Kidney tubule cell (primary cell): ENCODE data around the gene GKN1.
A peak's percentile ranks its signal among the peaks of the same experiment; 100 is the strongest.

ENCODE experiments used
- DNase-seq: peaks from one replicate; pipeline ENCODE4 v3.0.0-alpha.2; 2018; ENCODE audit warnings: low spot score

Gene GKN1

GRCh38 chr2:69007603-69008002 lies 33.2 kb downstream of the GKN1 start:
- DNase-seq, result no peak

DNA sequence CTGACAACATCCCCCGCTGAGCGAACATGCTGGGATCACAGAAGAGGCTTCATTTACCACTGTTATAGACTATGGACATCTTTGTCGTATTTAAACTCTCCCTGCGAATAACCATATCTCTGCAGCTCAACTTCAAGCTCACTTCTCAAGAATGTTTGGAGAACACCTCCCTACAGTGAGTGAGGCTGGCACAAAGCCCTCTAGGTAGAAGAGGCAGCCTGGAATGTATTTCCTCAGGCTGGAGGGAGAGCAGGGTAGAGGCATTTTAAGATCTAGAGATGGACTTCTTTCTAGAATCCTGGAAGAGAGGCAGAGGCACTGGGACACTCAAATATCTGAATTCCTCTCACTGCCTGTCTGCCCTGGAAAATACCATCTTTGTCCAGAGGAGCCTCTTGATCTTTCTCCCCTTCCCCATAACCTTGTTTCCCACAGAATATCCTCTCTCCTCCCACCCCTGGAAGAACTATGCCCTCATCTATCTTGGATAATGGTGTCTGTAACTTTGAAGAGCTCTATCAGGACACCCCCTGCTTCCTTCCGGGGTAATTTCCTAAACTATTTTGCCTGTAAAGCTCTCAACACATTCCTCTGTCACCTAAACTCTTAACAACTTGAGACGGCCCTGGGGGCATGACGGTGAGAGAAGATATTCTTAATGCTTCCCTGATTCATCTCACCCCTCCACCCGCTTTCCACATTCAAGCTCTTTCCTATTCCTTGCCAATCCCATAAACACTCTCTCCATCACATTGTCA lies 36.2 kb downstream of the GKN1 start:
- DNase-seq, result no peak

DNA sequence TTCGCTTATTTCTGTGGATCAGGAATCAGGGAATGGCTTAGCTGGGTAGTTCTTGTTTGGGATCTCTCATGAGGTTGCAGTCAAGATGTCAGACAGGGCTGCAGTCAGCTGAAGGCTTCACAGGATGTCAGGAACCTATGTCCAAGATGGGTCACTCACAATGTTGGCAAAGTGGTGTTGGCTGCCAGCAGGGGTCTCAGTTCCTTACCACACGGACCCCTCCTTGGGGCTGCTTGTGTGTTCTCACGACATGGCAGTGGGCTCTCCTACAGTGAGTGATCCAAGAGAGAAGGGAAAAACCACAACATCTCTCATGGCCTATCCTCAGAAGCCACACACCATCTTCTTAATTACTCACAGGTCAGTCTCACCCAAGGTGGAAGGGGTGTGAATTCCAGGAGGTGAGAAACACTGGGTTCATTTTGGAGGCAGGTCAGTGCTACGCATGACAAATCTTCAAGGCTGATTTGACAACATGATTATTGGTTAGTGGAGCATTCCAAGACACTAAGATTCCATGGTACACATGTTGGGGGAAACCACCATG lies 37.2 kb downstream of the GKN1 start:
- DNase-seq, result peak; percentile 71

GRCh38 chr2:69012310-69013141 lies 38.1 kb downstream of the GKN1 start:
- peak; percentile 55 for DNase-seq

DNA sequence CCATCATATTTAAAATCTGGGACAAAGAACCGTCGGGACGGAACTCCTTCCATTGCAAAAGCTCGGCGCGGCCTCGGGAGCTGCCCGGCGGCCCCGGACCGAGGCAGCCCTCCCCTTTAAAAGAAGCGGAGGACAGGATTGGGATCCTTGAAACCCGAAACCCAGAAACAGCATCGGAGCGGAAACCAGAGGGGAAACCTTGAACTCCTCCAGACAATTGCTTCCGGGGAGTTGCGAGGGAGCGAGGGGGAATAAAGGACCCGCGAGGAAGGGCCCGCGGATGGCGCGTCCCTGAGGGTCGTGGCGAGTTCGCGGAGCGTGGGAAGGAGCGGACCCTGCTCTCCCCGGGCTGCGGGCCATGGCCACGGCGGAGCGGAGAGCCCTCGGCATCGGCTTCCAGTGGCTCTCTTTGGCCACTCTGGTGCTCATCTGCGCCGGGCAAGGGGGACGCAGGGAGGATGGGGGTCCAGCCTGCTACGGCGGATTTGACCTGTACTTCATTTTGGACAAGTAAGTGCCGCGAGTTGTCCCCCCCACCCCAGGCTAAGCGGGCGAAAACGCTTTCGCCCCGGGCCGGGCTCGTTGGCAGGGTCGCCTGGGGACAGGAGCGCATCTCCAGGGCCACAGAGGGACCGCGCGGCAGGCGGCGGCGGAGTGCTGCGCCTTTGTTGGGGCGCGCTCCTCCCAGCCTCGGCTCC lies 38.9 kb downstream of the GKN1 start, which contains the start of gene ANTXR1:
ANTXR1 (plus strand) TSS at position 38 of the 698 bp plus-strand sequence; CDS start at position 359, 321 bp downstream.
- peak; percentile 50 for DNase-seq

DNA sequence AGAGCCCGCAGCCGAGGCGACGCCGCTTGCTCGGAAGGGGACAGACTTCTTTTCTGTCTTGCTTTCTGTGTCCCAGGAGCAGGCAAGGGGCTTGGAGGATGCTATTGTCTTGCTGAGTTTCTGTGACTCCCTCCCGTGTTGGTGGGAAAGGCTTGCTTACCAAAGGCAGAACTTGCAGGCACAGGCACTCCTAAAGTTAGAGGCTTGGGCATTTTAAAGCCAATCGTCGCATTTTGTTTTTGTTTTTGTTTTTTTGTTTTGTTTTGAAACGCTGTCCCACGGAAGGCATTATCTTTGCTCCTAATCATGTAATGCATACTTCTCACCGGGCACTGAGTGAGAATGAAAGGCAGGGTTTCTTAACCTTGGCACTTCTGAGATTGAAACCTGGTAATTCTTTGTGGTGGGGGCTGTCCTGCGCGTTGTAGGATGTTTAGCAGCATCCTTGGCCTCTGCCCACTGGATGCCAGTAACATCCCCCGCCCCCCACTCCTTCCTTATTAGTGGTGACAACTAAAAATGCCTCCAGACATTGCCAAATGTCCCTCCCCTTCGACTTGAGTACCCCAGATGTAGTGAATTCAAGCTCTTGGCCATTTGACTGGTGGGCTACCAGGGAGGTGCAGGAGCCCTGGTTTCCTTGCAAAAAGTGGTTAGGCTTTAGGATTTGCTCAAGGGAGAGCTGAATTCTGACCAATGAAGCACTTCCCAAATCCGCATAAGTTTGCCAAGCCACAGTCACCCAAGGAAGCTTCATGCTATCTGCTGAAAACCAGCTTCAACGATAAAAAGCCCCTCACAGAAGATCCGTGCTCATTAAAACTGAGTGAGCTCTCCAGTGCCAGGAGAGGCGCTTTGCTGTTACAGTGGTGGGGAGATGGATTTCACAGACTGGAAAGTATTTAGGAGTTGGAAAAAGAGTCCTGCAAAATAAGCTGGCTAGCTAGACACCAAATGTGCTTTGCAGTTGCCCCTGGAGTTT lies 39.7 kb downstream of the GKN1 start:
- DNase-seq, result no peak

DNA sequence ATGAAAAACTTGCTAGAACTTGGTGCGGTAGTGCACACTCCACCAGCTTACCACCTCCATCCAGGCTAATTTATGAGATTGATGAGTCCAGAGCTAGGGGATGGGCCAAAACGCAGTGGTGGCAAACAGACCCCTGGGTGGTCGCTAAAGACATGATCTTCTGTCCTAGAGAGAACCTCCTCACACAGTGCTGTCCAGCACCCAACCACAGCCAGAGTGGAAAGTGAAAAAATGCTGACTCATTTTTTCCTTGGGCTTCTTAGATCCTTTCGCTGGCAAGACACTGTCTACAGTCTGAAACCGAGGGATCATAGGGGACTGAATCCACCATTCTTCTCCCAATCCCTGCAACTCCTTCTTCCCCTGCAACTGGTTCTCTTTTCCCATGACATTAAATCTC lies 42.6 kb downstream of the GKN1 start:
- peak; percentile 8 for DNase-seq

GRCh38 chr2:69017835-69018234 lies 43.4 kb downstream of the GKN1 start:
- DNase-seq, result no peak

GRCh38 chr2:69018678-69019095 lies 44.3 kb downstream of the GKN1 start:
- no peak for DNase-seq

- no peak for DNase-seq
Measured at GRCh38 chr2:69020496-69021426, 46.3 kb downstream of the GKN1 start.

DNA sequence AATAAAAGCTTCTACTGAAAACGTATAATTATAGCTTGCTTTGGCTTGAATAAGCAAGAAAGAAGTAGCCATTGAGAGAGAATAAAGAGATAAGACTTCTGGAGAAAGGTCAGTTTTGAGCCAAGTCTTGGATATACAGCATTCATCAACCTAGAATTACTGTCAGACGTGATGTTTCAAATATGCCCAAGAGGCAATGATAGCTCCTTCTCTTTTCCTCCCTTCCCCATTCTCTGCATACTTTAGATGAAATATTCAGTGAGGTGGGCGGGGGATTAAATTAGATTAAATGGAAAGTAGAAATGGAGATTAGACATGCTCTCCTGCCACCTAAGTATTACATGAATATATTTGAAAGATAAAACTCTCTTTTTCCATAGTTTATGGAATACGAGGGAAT lies 47.3 kb downstream of the GKN1 start:
- DNase-seq, result no peak

GRCh38 chr2:69022548-69022947 lies 48.1 kb downstream of the GKN1 start:
- DNase-seq, result peak; percentile 58

- DNase-seq, result no peak
Measured at GRCh38 chr2:69023236-69023635, 48.8 kb downstream of the GKN1 start.

- peak; percentile 61 for DNase-seq
Measured at GRCh38 chr2:69026026-69026425, 51.6 kb downstream of the GKN1 start.

GRCh38 chr2:69026691-69027459 lies 52.4 kb downstream of the GKN1 start:
- no peak for DNase-seq
